WTC11 (cell line): ENCODE measurements around the gene SOCS1. TPM values are rescaled to one million over a fixed set of nuclear protein-coding genes. Genes with fewer than 3 reads are reported as not detected.

Experiments
- ATAC-seq: fragments of 200-7000 bp; cut with Tn5 transposase; 2 replicates; pipeline ENCODE4 v1.10.0; 2021; ENCODE audit warnings: mild to moderate bottlenecking, moderate library complexity
- CTCF ChIA-PET: fragments of 300-600 bp; sonication (Branson Sonifier 250); formaldehyde crosslinking; loops from one replicate; lab custom pipeline; 2021; ENCODE audit warnings: antibody characterized with exemption; lab: Charles Lee
- POLR2A ChIA-PET: fragments of 350-600 bp; sonication (Branson Sonifier 250); formaldehyde crosslinking; loops from one replicate; lab custom pipeline; 2021; ENCODE audit warnings: antibody characterized with exemption; lab: Charles Lee
- DNase-seq: peaks from one replicate; pipeline ENCODE4 v3.0.0; 2021; ENCODE audit warnings: low spot score
- H3K27ac Mint-ChIP-seq: 2 replicates; pipeline ENCODE4 v1.8.0; 2021; ENCODE audit warnings: mixed read lengths
- H3K27me3 Mint-ChIP-seq: 2 replicates; pipeline ENCODE4 v1.8.0; 2021; ENCODE audit warnings: low read depth, mild to moderate bottlenecking, moderate library complexity, mixed read lengths
- H3K36me3 Mint-ChIP-seq: 2 replicates; pipeline ENCODE4 v1.8.0; 2021; ENCODE audit warnings: mixed read lengths
- H3K4me1 Mint-ChIP-seq: 2 replicates; pipeline ENCODE4 v1.8.0; 2022; ENCODE audit warnings: mixed read lengths
- H3K4me3 Mint-ChIP-seq: 2 replicates; pipeline ENCODE4 v1.8.0; 2021; ENCODE audit warnings: mild to moderate bottlenecking, moderate library complexity, mixed read lengths
- H3K9me3 Mint-ChIP-seq: 2 replicates; pipeline ENCODE4 v1.8.0; 2021; ENCODE audit warnings: mixed read lengths
- CBFB ChIP-seq: sonication (generic); formaldehyde crosslinking; IDR thresholded peaks from 2 replicates; pipeline ENCODE4 v1.8.1; 2022; ENCODE audit warnings: mild to moderate bottlenecking, low read depth, missing genetic modification reagents
- EMX1 ChIP-seq: fragments of 250-450 bp; sonication (Bioruptor Pico); IDR thresholded peaks from 2 replicates; pipeline ENCODE4 v1.8.0; 2021; ENCODE audit warnings: mild to moderate bottlenecking
- ETV6 ChIP-seq: sonication (generic); formaldehyde crosslinking; IDR thresholded peaks from 2 replicates; pipeline ENCODE4 v1.8.1; 2022; ENCODE audit warnings: mild to moderate bottlenecking, missing genetic modification reagents
- FOXJ3 ChIP-seq: sonication (generic); formaldehyde crosslinking; IDR thresholded peaks from 2 replicates; pipeline ENCODE4 v1.9.0; 2021; ENCODE audit warnings: missing genetic modification reagents, mild to moderate bottlenecking, borderline replicate concordance
- GRHL2 ChIP-seq: fragments of 250-450 bp; sonication (Bioruptor Pico); IDR thresholded peaks from 2 replicates; pipeline ENCODE4 v1.8.0; 2022; ENCODE audit warnings: mild to moderate bottlenecking, moderate library complexity; ENCODE audit not compliant: insufficient replicate concordance, severe bottlenecking
- NFATC4 ChIP-seq: fragments of 250-450 bp; sonication (Bioruptor Pico); IDR thresholded peaks from 2 replicates; pipeline ENCODE4 v1.9.0; 2021; ENCODE audit warnings: mild to moderate bottlenecking
- NFE2L1 ChIP-seq: sonication (generic); formaldehyde crosslinking; IDR thresholded peaks from 2 replicates; pipeline ENCODE4 v1.8.1; 2023; ENCODE audit warnings: missing genetic modification reagents
- NR1H2 ChIP-seq: sonication (generic); formaldehyde crosslinking; IDR thresholded peaks from 2 replicates; pipeline ENCODE4 v1.9.0; 2021; ENCODE audit warnings: mild to moderate bottlenecking, moderate library complexity, missing genetic modification reagents
- SMAD4 ChIP-seq: sonication (generic); formaldehyde crosslinking; IDR thresholded peaks from 2 replicates; pipeline ENCODE4 v1.8.0; 2022; ENCODE audit warnings: mild to moderate bottlenecking, missing genetic modification reagents
- ZBTB21 ChIP-seq: sonication (generic); formaldehyde crosslinking; IDR thresholded peaks from 2 replicates; pipeline ENCODE4 v1.8.1; 2023; ENCODE audit warnings: mild to moderate bottlenecking, missing genetic modification reagents, borderline replicate concordance
- ZNF232 ChIP-seq: sonication (generic); formaldehyde crosslinking; IDR thresholded peaks from 2 replicates; pipeline ENCODE4 v1.8.0; 2022; ENCODE audit warnings: mild to moderate bottlenecking, missing genetic modification reagents
- ZNF317 ChIP-seq: sonication (generic); formaldehyde crosslinking; IDR thresholded peaks from 2 replicates; pipeline ENCODE4 v1.8.1; 2023; ENCODE audit warnings: low read depth, mild to moderate bottlenecking, moderate library complexity, missing genetic modification reagents, borderline replicate concordance
- ZNF671 ChIP-seq: fragments of 250-450 bp; sonication (Bioruptor Pico); IDR thresholded peaks from 2 replicates; pipeline ENCODE4 v1.8.0; 2021; ENCODE audit warnings: mild to moderate bottlenecking
- total RNA-seq: library from RNA; stranded (reverse); gene quantifications from 3 replicates; pipeline ENCODE4 v1.2.3, GENCODE V29; 2021
- TF ChIP-seq, protein P1 (sequence below): sonication (generic); formaldehyde crosslinking; IDR thresholded peaks from 2 replicates; pipeline ENCODE4 v1.8.1; 2023; ENCODE audit warnings: mild to moderate bottlenecking, missing genetic modification reagents
- TF ChIP-seq, protein P2 (sequence below): sonication (generic); formaldehyde crosslinking; IDR thresholded peaks from 2 replicates; pipeline ENCODE4 v1.8.1; 2022; ENCODE audit warnings: mild to moderate bottlenecking, missing genetic modification reagents, moderate library complexity, borderline replicate concordance
- TF ChIP-seq, protein P3 (sequence below): sonication (generic); formaldehyde crosslinking; IDR thresholded peaks from 2 replicates; pipeline ENCODE4 v1.8.1; 2023; ENCODE audit warnings: mild to moderate bottlenecking, missing genetic modification reagents, borderline replicate concordance
- TF ChIP-seq, protein P4 (sequence below): sonication (generic); formaldehyde crosslinking; IDR thresholded peaks from 2 replicates; pipeline ENCODE4 v1.8.1; 2023; ENCODE audit warnings: mild to moderate bottlenecking, missing genetic modification reagents, moderate library complexity
- TF ChIP-seq, protein P5 (sequence below): sonication (generic); formaldehyde crosslinking; IDR thresholded peaks from 2 replicates; pipeline ENCODE4 v1.8.1; 2023; ENCODE audit warnings: mild to moderate bottlenecking, missing genetic modification reagents
- TF ChIP-seq, protein P6 (sequence below): sonication (generic); formaldehyde crosslinking; IDR thresholded peaks from 2 replicates; pipeline ENCODE4 v1.8.0; 2023; ENCODE audit warnings: mild to moderate bottlenecking, missing genetic modification reagents

The SOCS1 gene
- total RNA-seq, 1 experiment from 2014 or later = 62.3 TPM

DNA sequence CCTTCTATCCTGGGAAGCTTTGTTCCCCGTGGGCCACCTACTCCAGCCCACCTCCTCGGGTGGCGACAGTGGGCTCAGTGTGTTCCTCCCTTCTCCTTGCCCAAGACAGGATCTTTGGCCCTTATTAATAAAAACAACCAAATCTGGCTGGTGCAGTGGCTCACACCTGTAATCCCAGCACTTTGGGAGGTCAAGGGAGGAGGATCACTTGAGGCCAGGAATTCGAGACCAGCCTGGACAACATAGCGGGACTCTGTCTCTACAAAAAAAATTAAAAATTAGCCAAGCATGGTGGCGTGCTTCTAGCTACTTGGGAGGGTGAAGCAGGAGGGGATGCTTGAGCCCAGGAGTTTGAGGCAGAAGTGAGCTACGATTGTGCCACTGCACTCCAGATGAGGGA is 42.2 kb downstream of the SOCS1 start (continued):
- TF ChIP-seq, protein P1, sequence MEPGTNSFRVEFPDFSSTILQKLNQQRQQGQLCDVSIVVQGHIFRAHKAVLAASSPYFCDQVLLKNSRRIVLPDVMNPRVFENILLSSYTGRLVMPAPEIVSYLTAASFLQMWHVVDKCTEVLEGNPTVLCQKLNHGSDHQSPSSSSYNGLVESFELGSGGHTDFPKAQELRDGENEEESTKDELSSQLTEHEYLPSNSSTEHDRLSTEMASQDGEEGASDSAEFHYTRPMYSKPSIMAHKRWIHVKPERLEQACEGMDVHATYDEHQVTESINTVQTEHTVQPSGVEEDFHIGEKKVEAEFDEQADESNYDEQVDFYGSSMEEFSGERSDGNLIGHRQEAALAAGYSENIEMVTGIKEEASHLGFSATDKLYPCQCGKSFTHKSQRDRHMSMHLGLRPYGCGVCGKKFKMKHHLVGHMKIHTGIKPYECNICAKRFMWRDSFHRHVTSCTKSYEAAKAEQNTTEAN (CRISPR knock-in tag) = no peak

DNA sequence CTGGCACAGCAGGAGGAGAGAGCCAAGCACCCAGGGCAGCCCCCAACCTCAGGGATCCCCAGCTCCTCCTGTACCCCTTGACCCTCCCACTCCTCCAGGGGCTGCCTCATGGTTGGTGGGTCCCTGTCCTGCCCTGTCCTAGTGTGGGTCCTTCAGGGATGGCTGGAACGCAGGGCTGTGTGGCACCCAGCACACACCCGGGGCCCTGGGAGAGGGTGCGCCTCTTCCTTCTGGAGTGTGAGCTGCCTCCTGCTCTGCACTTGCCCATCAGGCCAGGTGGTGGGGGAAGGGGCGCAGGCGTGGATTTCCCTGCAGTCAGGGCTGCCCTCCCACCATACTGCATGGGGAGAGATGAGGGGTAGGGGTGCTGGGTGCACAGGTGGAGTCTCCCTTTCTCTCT is 42.6 kb downstream of the SOCS1 start:
- Mint-ChIP-seq H3K9me3 (peaks cover 25% of the 10 kb centered on the region), H3K4me1 (no peaks in the 10 kb centered on the region), H3K27me3 (no peaks in the 10 kb centered on the region), H3K4me3 (no peak overlapping the region), H3K36me3 (peaks cover 14% of the 10 kb centered on the region), H3K27ac (no peak overlapping the region)
- DNase-seq (no peak), ATAC-seq (no peak)
- ChIA-PET CTCF (interaction anchor here (0.9 to 1.7 kb wide), 2 partner anchors 43 to 159 kb away, joined by 6 read pairs; partner anchors contain the start of gene SOCS1), POLR2A (interaction anchor here (0.7 kb wide), 1 partner anchor 251 kb away, joined by 4 read pairs; no protein-coding TSS in a partner anchor)
- TF ChIP-seq, protein P2, sequence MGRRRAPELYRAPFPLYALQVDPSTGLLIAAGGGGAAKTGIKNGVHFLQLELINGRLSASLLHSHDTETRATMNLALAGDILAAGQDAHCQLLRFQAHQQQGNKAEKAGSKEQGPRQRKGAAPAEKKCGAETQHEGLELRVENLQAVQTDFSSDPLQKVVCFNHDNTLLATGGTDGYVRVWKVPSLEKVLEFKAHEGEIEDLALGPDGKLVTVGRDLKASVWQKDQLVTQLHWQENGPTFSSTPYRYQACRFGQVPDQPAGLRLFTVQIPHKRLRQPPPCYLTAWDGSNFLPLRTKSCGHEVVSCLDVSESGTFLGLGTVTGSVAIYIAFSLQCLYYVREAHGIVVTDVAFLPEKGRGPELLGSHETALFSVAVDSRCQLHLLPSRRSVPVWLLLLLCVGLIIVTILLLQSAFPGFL (CRISPR knock-in tag) = no peak
- TF ChIP-seq ZNF317 (CRISPR knock-in tag) = no peak
- TF ChIP-seq ZBTB21 (CRISPR knock-in tag) = no peak
- no peak for TF ChIP-seq GRHL2
- TF ChIP-seq ZNF671 = no peak
- TF ChIP-seq ZNF232 = no peak
- TF ChIP-seq NFE2L1 (CRISPR knock-in tag) = no peak
- no peak for TF ChIP-seq EMX1 (CRISPR knock-in tag)
- TF ChIP-seq, protein P3, sequence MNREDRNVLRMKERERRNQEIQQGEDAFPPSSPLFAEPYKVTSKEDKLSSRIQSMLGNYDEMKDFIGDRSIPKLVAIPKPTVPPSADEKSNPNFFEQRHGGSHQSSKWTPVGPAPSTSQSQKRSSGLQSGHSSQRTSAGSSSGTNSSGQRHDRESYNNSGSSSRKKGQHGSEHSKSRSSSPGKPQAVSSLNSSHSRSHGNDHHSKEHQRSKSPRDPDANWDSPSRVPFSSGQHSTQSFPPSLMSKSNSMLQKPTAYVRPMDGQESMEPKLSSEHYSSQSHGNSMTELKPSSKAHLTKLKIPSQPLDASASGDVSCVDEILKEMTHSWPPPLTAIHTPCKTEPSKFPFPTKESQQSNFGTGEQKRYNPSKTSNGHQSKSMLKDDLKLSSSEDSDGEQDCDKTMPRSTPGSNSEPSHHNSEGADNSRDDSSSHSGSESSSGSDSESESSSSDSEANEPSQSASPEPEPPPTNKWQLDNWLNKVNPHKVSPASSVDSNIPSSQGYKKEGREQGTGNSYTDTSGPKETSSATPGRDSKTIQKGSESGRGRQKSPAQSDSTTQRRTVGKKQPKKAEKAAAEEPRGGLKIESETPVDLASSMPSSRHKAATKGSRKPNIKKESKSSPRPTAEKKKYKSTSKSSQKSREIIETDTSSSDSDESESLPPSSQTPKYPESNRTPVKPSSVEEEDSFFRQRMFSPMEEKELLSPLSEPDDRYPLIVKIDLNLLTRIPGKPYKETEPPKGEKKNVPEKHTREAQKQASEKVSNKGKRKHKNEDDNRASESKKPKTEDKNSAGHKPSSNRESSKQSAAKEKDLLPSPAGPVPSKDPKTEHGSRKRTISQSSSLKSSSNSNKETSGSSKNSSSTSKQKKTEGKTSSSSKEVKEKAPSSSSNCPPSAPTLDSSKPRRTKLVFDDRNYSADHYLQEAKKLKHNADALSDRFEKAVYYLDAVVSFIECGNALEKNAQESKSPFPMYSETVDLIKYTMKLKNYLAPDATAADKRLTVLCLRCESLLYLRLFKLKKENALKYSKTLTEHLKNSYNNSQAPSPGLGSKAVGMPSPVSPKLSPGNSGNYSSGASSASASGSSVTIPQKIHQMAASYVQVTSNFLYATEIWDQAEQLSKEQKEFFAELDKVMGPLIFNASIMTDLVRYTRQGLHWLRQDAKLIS = no peak
- TF ChIP-seq FOXJ3 (CRISPR knock-in tag) = no peak
- TF ChIP-seq ETV6 (CRISPR knock-in tag) = no peak
- TF ChIP-seq, protein P4, sequence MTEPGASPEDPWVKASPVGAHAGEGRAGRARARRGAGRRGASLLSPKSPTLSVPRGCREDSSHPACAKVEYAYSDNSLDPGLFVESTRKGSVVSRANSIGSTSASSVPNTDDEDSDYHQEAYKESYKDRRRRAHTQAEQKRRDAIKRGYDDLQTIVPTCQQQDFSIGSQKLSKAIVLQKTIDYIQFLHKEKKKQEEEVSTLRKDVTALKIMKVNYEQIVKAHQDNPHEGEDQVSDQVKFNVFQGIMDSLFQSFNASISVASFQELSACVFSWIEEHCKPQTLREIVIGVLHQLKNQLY = no peak
- no peak for TF ChIP-seq NFATC4 (CRISPR knock-in tag)
- TF ChIP-seq, protein P5, sequence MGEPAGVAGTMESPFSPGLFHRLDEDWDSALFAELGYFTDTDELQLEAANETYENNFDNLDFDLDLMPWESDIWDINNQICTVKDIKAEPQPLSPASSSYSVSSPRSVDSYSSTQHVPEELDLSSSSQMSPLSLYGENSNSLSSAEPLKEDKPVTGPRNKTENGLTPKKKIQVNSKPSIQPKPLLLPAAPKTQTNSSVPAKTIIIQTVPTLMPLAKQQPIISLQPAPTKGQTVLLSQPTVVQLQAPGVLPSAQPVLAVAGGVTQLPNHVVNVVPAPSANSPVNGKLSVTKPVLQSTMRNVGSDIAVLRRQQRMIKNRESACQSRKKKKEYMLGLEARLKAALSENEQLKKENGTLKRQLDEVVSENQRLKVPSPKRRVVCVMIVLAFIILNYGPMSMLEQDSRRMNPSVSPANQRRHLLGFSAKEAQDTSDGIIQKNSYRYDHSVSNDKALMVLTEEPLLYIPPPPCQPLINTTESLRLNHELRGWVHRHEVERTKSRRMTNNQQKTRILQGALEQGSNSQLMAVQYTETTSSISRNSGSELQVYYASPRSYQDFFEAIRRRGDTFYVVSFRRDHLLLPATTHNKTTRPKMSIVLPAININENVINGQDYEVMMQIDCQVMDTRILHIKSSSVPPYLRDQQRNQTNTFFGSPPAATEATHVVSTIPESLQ (CRISPR knock-in tag) = no peak
- no peak for TF ChIP-seq NR1H2 (CRISPR knock-in tag)
- TF ChIP-seq, protein P6, sequence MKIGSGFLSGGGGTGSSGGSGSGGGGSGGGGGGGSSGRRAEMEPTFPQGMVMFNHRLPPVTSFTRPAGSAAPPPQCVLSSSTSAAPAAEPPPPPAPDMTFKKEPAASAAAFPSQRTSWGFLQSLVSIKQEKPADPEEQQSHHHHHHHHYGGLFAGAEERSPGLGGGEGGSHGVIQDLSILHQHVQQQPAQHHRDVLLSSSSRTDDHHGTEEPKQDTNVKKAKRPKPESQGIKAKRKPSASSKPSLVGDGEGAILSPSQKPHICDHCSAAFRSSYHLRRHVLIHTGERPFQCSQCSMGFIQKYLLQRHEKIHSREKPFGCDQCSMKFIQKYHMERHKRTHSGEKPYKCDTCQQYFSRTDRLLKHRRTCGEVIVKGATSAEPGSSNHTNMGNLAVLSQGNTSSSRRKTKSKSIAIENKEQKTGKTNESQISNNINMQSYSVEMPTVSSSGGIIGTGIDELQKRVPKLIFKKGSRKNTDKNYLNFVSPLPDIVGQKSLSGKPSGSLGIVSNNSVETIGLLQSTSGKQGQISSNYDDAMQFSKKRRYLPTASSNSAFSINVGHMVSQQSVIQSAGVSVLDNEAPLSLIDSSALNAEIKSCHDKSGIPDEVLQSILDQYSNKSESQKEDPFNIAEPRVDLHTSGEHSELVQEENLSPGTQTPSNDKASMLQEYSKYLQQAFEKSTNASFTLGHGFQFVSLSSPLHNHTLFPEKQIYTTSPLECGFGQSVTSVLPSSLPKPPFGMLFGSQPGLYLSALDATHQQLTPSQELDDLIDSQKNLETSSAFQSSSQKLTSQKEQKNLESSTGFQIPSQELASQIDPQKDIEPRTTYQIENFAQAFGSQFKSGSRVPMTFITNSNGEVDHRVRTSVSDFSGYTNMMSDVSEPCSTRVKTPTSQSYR (CRISPR knock-in tag) = no peak
- TF ChIP-seq CBFB (CRISPR knock-in tag) = no peak
- no peak for TF ChIP-seq SMAD4 (CRISPR knock-in tag)
